SK-N-SH (cell line): ENCODE data around the gene ENPEP.

Source experiments
- GATA2 ChIP-seq: sonication (generic); formaldehyde crosslinking; IDR thresholded peaks from 2 replicates; pipeline ENCODE4 v1.5.0; 2020; ENCODE audit warnings: mild to moderate bottlenecking, missing genetic modification reagents
- TAF1 ChIP-seq: IDR thresholded peaks from 2 replicates; pipeline ENCODE4 v1.6.1; 2012; ENCODE audit warnings: low read depth, mild to moderate bottlenecking, low read length, moderate library complexity, borderline replicate concordance
- YY1 ChIP-seq: IDR thresholded peaks from 2 replicates; pipeline ENCODE4 v1.4.0; 2012; ENCODE audit warnings: low read depth, mild to moderate bottlenecking
- TF ChIP-seq, protein P1 (sequence below): IDR thresholded peaks from 2 replicates; pipeline ENCODE4 v1.4.0; 2012; ENCODE audit warnings: low read depth, borderline replicate concordance
- TF ChIP-seq, protein P2 (sequence below): fragments of 200-600 bp; sonication (generic); IDR thresholded peaks from 2 replicates; pipeline ENCODE4 v1.6.1; 2017; ENCODE audit warnings: antibody characterized with exemption, mild to moderate bottlenecking, moderate library complexity

DNA sequence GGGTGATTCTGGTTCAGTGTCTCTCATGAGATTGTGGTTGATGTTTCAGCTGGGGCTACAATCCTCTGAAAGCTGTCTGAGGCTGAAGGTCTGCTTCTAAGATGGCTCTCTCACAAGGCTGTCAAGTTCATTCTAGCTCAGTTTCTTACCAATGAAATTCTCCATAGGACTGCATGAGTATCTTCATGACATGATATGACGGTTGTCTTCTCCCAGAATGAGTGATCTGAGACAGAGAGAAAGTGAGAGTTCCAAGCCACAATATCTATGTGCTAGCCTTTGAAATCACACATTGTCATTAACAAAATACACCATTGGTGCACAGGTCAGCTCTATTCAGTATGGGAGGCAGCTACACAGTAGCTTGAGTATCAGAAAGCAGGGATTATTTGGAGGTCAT is 119.6 kb downstream of the ENPEP start:
- TF ChIP-seq YY1, result no peak
- TF ChIP-seq, protein P1, sequence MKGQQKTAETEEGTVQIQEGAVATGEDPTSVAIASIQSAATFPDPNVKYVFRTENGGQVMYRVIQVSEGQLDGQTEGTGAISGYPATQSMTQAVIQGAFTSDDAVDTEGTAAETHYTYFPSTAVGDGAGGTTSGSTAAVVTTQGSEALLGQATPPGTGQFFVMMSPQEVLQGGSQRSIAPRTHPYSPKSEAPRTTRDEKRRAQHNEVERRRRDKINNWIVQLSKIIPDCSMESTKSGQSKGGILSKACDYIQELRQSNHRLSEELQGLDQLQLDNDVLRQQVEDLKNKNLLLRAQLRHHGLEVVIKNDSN, result no peak
- TF ChIP-seq TAF1, result no peak
- TF ChIP-seq, protein P2, sequence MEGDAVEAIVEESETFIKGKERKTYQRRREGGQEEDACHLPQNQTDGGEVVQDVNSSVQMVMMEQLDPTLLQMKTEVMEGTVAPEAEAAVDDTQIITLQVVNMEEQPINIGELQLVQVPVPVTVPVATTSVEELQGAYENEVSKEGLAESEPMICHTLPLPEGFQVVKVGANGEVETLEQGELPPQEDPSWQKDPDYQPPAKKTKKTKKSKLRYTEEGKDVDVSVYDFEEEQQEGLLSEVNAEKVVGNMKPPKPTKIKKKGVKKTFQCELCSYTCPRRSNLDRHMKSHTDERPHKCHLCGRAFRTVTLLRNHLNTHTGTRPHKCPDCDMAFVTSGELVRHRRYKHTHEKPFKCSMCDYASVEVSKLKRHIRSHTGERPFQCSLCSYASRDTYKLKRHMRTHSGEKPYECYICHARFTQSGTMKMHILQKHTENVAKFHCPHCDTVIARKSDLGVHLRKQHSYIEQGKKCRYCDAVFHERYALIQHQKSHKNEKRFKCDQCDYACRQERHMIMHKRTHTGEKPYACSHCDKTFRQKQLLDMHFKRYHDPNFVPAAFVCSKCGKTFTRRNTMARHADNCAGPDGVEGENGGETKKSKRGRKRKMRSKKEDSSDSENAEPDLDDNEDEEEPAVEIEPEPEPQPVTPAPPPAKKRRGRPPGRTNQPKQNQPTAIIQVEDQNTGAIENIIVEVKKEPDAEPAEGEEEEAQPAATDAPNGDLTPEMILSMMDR, result no peak
- no peak for TF ChIP-seq GATA2
